Karpas-422 (cell line): ENCODE measurements around the gene ENTHD1. TPM values are rescaled to one million over a fixed set of nuclear protein-coding genes. Genes with fewer than 3 reads are reported as not detected.

Experiments
- DNase-seq: peaks from one replicate; pipeline ENCODE4 v3.0.0-alpha.2; 2015
- H2AFZ ChIP-seq: fragments of 200-600 bp; sonication (generic); 2 replicates; pipeline ENCODE4 v1.6.1; 2014; ENCODE audit warnings: antibody characterized with exemption, low read length, mixed read lengths
- H3K27ac ChIP-seq: fragments of 200-600 bp; sonication (generic); 2 replicates; pipeline ENCODE4 v1.5.1; 2014; ENCODE audit warnings: mild to moderate bottlenecking, low read length, moderate library complexity
- H3K27me3 ChIP-seq: fragments of 200-600 bp; sonication (generic); 2 replicates; pipeline ENCODE4 v1.6.1; 2014; ENCODE audit warnings: low read length, mixed read lengths
- H3K36me3 ChIP-seq: fragments of 200-600 bp; sonication (generic); 2 replicates; pipeline ENCODE4 v1.6.1; 2014; ENCODE audit warnings: low read length, mixed read lengths; ENCODE audit not compliant: insufficient read depth
- H3K4me1 ChIP-seq: fragments of 200-600 bp; sonication (generic); 2 replicates; pipeline ENCODE4 v1.6.1; 2014; ENCODE audit warnings: mild to moderate bottlenecking, low read length, mixed read lengths
- H3K4me2 ChIP-seq: fragments of 200-600 bp; sonication (generic); 2 replicates; pipeline ENCODE4 v1.6.1; 2014; ENCODE audit warnings: low read length, low read depth, mild to moderate bottlenecking; ENCODE audit not compliant: poor library complexity, severe bottlenecking
- H3K4me3 ChIP-seq: fragments of 200-600 bp; sonication (generic); 2 replicates; pipeline ENCODE4 v1.5.1; 2014; ENCODE audit warnings: mild to moderate bottlenecking, antibody characterized with exemption, low read length, mixed read lengths
- H3K79me2 ChIP-seq: fragments of 200-600 bp; sonication (generic); 2 replicates; pipeline ENCODE4 v1.6.1; 2014; ENCODE audit warnings: mild to moderate bottlenecking, low read length, mixed read lengths
- H3K9ac ChIP-seq: fragments of 200-600 bp; sonication (generic); 2 replicates; pipeline ENCODE4 v1.6.0; 2014; ENCODE audit warnings: low read length
- H3K9me2 ChIP-seq: fragments of 200-600 bp; sonication (generic), shearing (Covaris generic); replicated peaks from 2 replicates; pipeline ENCODE4 v1.6.0; 2014; ENCODE audit warnings: mild to moderate bottlenecking, low read length, moderate library complexity; ENCODE audit not compliant: insufficient read depth
- H3K9me3 ChIP-seq: fragments of 300-700, 200-600 bp; sonication (generic); 2 replicates; pipeline ENCODE4 v1.6.1; 2014; ENCODE audit warnings: low read length, mixed read lengths
- H4K20me1 ChIP-seq: fragments of 200-600 bp; sonication (generic); 2 replicates; pipeline ENCODE4 v1.6.1; 2014; ENCODE audit warnings: mild to moderate bottlenecking, antibody characterized with exemption, low read length, low read depth; ENCODE audit not compliant: insufficient read depth
- total RNA-seq: library from RNA; depleted of rRNA; stranded (reverse); fragments of >200 nt; shearing (Covaris generic); gene quantifications from 2 replicates; pipeline ENCODE4 v1.2.3, GENCODE V29; 2014; ENCODE audit warnings: low replicate concordance

ENTHD1 gene
- total RNA-seq, 1 experiment from 2014 or later: not detected

DNA sequence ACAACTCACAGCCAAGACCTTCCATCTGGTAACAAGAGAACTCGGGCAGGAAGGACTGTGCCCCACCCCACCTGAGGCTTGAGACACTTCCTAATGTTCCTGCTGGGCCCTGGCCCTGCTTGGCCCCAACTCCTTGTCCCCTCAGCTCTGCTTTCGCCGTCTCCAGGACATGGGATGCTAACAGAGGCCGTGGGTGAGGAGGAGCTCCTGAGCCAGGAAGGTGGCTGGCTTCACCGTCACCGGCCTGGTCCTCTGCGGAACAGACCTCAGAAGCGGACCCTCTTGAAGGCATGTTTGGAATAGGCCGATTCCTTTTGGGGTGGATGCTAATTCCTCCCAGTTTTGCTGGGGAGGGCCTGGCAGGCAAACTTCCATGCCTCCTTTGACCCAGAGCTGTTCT lies 168.7 kb downstream of the ENTHD1 start:
- H3K9ac ChIP-seq: no peak overlapping the region
- H3K9me3 ChIP-seq: no peaks in the 10 kb centered on the region
- no peaks in the 10 kb centered on the region for H3K36me3 ChIP-seq
- no peak overlapping the region for H3K4me3 ChIP-seq
- no peak for DNase-seq
- H4K20me1 ChIP-seq: no peaks in the 10 kb centered on the region
- no peaks in the 10 kb centered on the region for H3K79me2 ChIP-seq
- no peak overlapping the region for H2AFZ ChIP-seq
- no peak overlapping the region for H3K27ac ChIP-seq
- peaks cover under 1% of the 10 kb centered on the region; the same call in 1 of the 2 replicates for H3K4me1 ChIP-seq
- H3K4me2 ChIP-seq: no peak overlapping the region
- no peaks in the 10 kb centered on the region for H3K27me3 ChIP-seq
- H3K9me2 ChIP-seq: no peaks in the 10 kb centered on the region

DNA sequence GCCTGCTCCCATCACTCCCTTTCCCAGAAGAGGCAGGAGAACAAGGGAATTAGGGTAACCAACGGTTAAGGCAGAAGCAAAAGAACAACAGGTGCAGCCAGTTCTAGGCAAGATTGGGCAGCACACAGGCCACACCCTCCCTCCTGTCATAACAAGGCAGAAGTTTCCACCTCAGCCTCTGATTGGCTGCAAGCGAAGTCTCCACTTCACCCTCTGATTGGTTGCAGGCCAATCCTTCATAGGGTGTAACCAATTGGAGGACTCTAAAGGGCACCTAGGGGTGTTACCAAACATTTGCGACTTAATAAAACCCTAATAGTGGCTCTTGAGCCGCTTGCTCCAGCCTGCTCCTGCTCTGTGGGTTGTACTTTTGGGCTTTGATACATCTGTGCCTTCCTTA lies 169.2 kb downstream of the ENTHD1 start:
- H2AFZ ChIP-seq: no peak overlapping the region
- no peak overlapping the region for H3K9ac ChIP-seq
- no peak overlapping the region for H3K4me2 ChIP-seq
- no peaks in the 10 kb centered on the region for H3K9me3 ChIP-seq
- DNase-seq: peak; percentile 90
- no peaks in the 10 kb centered on the region for H3K79me2 ChIP-seq
- H4K20me1 ChIP-seq: no peaks in the 10 kb centered on the region
- H3K36me3 ChIP-seq: no peaks in the 10 kb centered on the region
- no peaks in the 10 kb centered on the region for H3K9me2 ChIP-seq
- H3K27ac ChIP-seq: no peak overlapping the region
- H3K27me3 ChIP-seq: no peaks in the 10 kb centered on the region
- peaks cover 5% of the 10 kb centered on the region for H3K4me1 ChIP-seq
- no peak overlapping the region for H3K4me3 ChIP-seq

DNA sequence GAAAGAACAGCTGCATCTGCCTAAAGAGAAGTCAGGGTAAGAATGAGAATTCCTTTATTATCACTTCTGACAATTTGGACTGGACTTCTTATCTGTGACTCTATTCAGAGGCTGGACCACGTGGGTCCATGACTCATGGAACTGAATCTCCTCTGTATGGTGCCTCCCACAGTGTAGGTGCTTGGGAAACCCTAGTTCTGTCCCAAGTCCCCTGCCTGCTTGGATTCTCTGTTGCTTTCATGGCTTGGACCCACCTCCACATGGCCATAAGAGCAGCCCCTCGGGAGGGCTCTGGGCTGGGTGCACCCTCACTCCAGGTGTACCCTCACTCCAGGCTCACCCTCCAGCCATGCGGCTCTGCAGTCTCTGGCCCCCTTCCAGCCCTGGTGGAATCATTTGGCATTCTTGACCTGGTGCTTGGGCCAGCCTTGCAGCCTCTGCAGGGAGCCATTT lies 169.6 kb downstream of the ENTHD1 start:
- Histone ChIP-seq H3K4me3 (no peak overlapping the region), H3K9me3 (no peaks in the 10 kb centered on the region), H3K4me2 (no peak overlapping the region), H3K79me2 (no peaks in the 10 kb centered on the region), H3K9me2 (no peaks in the 10 kb centered on the region), H3K27ac (no peak overlapping the region), H3K9ac (no peak overlapping the region), H3K27me3 (no peaks in the 10 kb centered on the region), H2AFZ (no peak overlapping the region), H4K20me1 (no peaks in the 10 kb centered on the region), H3K36me3 (no peaks in the 10 kb centered on the region), H3K4me1 (peaks cover 5% of the 10 kb centered on the region)
- no peak for DNase-seq

DNA sequence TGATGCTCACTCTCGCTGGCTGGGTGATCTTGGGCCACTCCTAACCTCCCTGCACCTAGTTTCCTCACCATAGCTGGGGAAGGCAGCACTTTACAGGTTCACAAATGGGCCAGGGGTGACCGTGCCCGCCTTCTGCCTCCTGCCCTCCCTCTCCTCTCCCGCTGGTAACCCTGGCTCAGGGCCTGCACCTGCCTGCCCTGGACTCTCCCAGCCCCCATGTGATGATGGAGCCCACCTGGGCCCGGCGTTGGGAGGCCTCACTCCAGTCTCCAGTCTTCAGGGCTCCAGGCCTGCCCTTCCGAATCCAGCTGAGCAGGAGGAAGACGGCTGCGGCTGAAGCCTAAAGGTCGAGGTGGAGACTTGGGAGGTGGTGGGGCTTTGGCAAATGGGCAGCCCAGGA lies 170.1 kb downstream of the ENTHD1 start:
- DNase-seq: no peak
- Histone ChIP-seq H3K4me3 (no peak overlapping the region), H3K9me2 (no peaks in the 10 kb centered on the region), H3K9ac (no peak overlapping the region), H3K36me3 (no peaks in the 10 kb centered on the region), H3K4me2 (no peak overlapping the region), H2AFZ (no peak overlapping the region), H3K79me2 (no peaks in the 10 kb centered on the region), H3K9me3 (no peaks in the 10 kb centered on the region), H3K27me3 (no peaks in the 10 kb centered on the region), H3K27ac (no peak overlapping the region), H3K4me1 (peaks cover 5% of the 10 kb centered on the region), H4K20me1 (no peaks in the 10 kb centered on the region)

DNA sequence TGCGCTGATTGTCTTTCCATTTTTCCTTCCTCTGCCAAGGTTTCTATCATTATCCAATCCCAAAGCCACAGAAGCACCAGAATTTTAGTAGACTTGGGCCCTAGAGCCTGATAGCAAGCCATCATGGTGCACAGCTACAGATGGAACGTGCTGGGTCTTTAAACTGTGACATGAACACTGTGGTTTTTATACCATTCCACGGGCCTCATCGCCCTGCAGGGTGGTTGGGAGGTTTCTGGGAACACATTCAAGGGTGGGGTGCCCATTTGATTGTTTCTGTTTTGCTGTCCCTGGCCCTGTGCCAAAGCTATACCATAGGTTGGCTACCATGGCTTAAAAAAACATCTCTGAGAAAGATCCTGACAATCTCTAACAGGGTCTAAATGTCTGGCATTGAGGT lies 171.1 kb downstream of the ENTHD1 start:
- Histone ChIP-seq H3K27ac (no peak overlapping the region), H3K36me3 (no peaks in the 10 kb centered on the region), H3K4me3 (no peak overlapping the region), H3K9me2 (no peaks in the 10 kb centered on the region), H4K20me1 (no peaks in the 10 kb centered on the region), H3K79me2 (no peaks in the 10 kb centered on the region), H3K4me2 (no peak overlapping the region), H3K4me1 (peaks cover 5% of the 10 kb centered on the region), H3K9ac (no peak overlapping the region), H3K27me3 (no peaks in the 10 kb centered on the region), H2AFZ (no peak overlapping the region), H3K9me3 (no peaks in the 10 kb centered on the region)
- no peak for DNase-seq

DNA sequence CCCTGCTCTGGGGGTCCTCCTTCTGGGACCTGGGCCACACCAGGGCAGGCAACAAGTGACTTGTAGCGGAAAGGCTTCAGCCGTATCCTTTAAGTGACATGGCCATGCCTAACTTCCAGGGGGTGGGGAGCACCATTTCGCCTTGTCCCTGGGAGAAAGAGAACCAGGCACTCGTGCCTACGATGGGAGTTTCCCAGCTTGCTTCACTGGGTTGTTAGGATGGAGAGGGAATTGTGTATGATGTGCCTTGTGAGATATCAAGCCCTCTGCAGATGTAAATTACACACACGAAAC lies 171.6 kb downstream of the ENTHD1 start:
- Histone ChIP-seq H3K9me3 (no peaks in the 10 kb centered on the region), H4K20me1 (no peaks in the 10 kb centered on the region), H2AFZ (no peak overlapping the region), H3K4me2 (no peak overlapping the region), H3K27ac (no peak overlapping the region), H3K9me2 (no peaks in the 10 kb centered on the region), H3K36me3 (no peaks in the 10 kb centered on the region), H3K9ac (no peak overlapping the region), H3K79me2 (no peaks in the 10 kb centered on the region), H3K4me1 (peaks cover 5% of the 10 kb centered on the region), H3K27me3 (no peaks in the 10 kb centered on the region), H3K4me3 (no peak overlapping the region)
- DNase-seq: no peak

DNA sequence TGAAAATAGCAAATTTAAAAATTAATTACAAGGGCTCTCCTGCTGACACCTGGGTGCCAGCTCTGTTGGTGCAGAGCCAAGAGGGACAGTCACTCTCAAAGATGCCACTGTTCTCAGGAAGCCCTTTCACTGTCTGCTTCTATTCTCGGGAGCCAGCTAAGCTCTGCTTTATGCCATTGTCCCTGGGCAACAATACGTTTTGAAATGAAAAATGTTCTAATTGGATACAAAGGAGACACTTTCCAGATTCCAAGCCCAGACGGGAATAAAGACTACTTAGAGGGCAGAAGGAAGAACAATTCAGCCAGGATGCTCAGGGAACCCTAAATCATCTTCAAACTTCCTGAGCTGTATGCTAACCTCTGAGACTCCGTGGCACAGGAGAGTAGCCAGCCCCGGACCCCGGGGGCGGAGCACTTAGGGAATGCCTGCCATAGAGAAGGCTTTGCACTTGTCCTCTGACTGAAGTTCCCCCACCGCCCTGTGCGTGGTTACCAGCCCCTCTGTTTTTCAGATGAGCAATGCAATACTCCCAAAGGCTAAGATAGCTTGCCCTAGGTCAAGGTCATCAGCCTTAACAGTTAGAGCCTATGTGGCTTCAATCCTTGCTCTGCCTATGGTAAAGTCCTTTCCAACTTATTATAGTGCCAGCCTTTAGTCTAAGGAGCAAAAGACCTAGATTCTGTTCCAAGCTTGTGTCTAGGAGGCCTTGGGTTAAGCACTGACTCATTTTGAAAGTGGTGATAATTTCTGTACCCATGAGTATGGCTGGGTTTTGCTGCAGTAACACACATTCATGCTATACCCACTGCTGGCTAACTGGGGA lies 172.1 kb downstream of the ENTHD1 start:
- no peak overlapping the region for H2AFZ ChIP-seq
- DNase-seq: no peak
- H3K4me1 ChIP-seq: peaks cover 5% of the 10 kb centered on the region
- no peak overlapping the region for H3K4me2 ChIP-seq
- H4K20me1 ChIP-seq: no peaks in the 10 kb centered on the region
- H3K79me2 ChIP-seq: no peaks in the 10 kb centered on the region
- H3K36me3 ChIP-seq: no peaks in the 10 kb centered on the region
- no peaks in the 10 kb centered on the region for H3K9me2 ChIP-seq
- no peak overlapping the region for H3K27ac ChIP-seq
- H3K9ac ChIP-seq: no peak overlapping the region
- no peak overlapping the region for H3K4me3 ChIP-seq
- no peaks in the 10 kb centered on the region for H3K27me3 ChIP-seq
- no peaks in the 10 kb centered on the region for H3K9me3 ChIP-seq

DNA sequence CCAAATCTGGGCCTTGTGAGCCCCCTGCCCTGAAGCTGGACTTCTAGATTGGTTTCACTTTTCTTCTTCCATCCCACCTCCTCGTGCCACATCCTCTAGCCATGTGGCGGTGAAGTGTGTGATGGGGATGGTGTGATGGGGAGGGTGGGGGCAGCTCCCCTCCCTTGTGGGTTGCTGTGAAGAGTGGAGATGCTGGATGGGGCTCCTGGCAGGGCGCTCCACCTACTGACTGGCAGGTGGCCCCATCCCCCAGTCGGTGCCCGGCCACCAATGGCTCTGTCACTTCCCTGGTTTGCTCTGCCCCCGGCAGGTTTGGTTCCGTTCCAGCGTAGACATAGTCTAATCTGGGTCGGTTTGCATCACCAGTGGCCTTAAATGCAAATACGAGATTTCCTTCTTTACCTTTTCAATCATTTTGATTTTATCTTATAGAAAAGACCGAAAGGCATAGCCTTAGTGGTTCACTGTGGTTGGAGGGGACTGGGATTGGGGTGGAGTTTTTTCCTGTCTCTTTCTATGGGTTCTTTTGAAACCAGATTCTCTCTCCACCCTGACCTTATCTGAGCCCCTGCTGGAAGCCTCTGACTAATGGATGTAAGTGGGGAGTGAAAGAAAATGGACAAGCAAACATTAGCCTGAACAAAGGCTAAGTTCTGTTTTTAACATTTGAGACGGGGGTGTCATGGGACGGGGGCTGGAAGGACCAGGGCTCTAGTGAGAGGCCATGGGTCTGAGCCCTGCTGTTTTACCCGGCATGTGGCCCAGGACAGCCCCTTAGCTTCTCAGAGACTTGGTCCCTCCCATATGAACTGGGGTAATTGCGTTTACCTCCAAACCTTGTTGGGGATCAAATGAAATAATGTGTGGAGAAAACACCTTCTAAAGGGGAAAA lies 173.8 kb downstream of the ENTHD1 start:
- Histone ChIP-seq H3K4me2 (peak overlapping the region; percentile 5), H3K27me3 (no peaks in the 10 kb centered on the region), H3K4me3 (no peak overlapping the region), H2AFZ (no peak overlapping the region), H3K9me2 (no peaks in the 10 kb centered on the region), H3K79me2 (no peaks in the 10 kb centered on the region), H3K9ac (no peak overlapping the region), H3K9me3 (no peaks in the 10 kb centered on the region), H3K27ac (no peak overlapping the region), H4K20me1 (no peaks in the 10 kb centered on the region), H3K36me3 (no peaks in the 10 kb centered on the region), H3K4me1 (peaks cover 5% of the 10 kb centered on the region)
- DNase-seq: no peak
